Activated CD8-positive, alpha-beta T cell treated with anti-CD3 and anti-CD28 coated beads, Interleukin-2, amount 10 ng/mL, durations not matched to agents 7 days and 5 days (primary cell): ENCODE data around the gene CALHM5. TPM values are rescaled to one million over a fixed set of nuclear protein-coding genes. Genes with fewer than 3 reads are reported as not detected.

Experiments used
- ATAC-seq: fragments of 150-1000 bp; cut with Tn5 transposase; one replicate; pipeline ENCODE4 v1.10.0; 2021; ENCODE audit warnings: moderate library complexity
- CTCF ChIA-PET: fragments of 350-600 bp; sonication (Branson Sonifier 250); formaldehyde crosslinking; loops from one replicate; lab custom pipeline; 2021; ENCODE audit warnings: antibody characterized with exemption; lab: Charles Lee
- POLR2A ChIA-PET: fragments of 350-600 bp; sonication (Branson Sonifier 250); formaldehyde crosslinking; loops from one replicate; lab custom pipeline; 2021; ENCODE audit warnings: antibody characterized with exemption; lab: Charles Lee
- DNase-seq: peaks from one replicate; pipeline ENCODE4 v3.0.0-alpha.2; 2020
- H3K27ac Mint-ChIP-seq: one replicate; pipeline ENCODE4 v1.8.0; 2021; ENCODE audit warnings: mild to moderate bottlenecking, mixed read lengths
- H3K27me3 Mint-ChIP-seq: one replicate; pipeline ENCODE4 v1.8.0; 2021; ENCODE audit warnings: low read depth, mixed read lengths
- H3K36me3 Mint-ChIP-seq: one replicate; pipeline ENCODE4 v1.8.0; 2021; ENCODE audit warnings: low read depth, mixed read lengths
- H3K4me1 Mint-ChIP-seq: one replicate; pipeline ENCODE4 v1.8.0; 2021; ENCODE audit warnings: low read depth, mixed read lengths
- H3K4me3 Mint-ChIP-seq: one replicate; pipeline ENCODE4 v1.8.0; 2021; ENCODE audit warnings: mild to moderate bottlenecking, mixed read lengths
- H3K9me3 Mint-ChIP-seq: one replicate; pipeline ENCODE4 v1.8.0; 2022; ENCODE audit warnings: mixed read lengths; ENCODE audit not compliant: insufficient read depth
- total RNA-seq, 2 experiments: library from RNA; stranded (reverse); gene quantifications; one replicate each; pipeline ENCODE4 v1.2.3, GENCODE V29; 2021

CALHM5 gene
- total RNA-seq, 2 experiments from 2014 or later = not detected

- CTCF ChIA-PET = interaction anchor here (0.8 to 2.3 kb wide), 2 partner anchors 34 to 290 kb away, joined by 4 to 9 read pairs; partner anchors contain the start of gene TSPYL1
- peaks cover 6% of the 10 kb centered on the region for H3K27me3 Mint-ChIP-seq
- H3K9me3 Mint-ChIP-seq = no peaks in the 10 kb centered on the region
- no peak for DNase-seq
- POLR2A ChIA-PET = no interaction called here
- H3K4me3 Mint-ChIP-seq = no peak overlapping the region
- peaks cover 37% of the 10 kb centered on the region for H3K4me1 Mint-ChIP-seq
- no peak for ATAC-seq
- peaks cover 6% of the 10 kb centered on the region for H3K36me3 Mint-ChIP-seq
- H3K27ac Mint-ChIP-seq = no peak overlapping the region
Observed at GRCh38 chr6:116568821-116569755, 57.6 kb downstream of the CALHM5 start.

GRCh38 chr6:116570856-116571682, 59.6 kb downstream of the CALHM5 start, which contains the start of gene RWDD1:
Gene RWDD1 (plus strand): TSS chr6:116571504. CDS start chr6:116571583, 79 bp downstream.
- Mint-ChIP-seq H3K4me1 (peaks cover 37% of the 10 kb centered on the region), H3K27me3 (peaks cover 5% of the 10 kb centered on the region), H3K4me3 (peak within 1 kb of the TSS; percentile 98), H3K9me3 (no peaks in the 10 kb centered on the region), H3K36me3 (peaks cover 15% of the 10 kb centered on the region), H3K27ac (peak within 1 kb of the TSS; percentile 97)
- ChIA-PET POLR2A (interaction anchor here (0.6 to 2.6 kb wide), 16 partner anchors 8 to 471 kb away, joined by 3 to 27 read pairs (median 4); partner anchors contain the start of genes CALHM4, NT5DC1, RSPH4A and TSPYL1), CTCF (interaction anchor here (1.2 to 3.6 kb wide), 9 partner anchors 11 to 354 kb away, joined by 3 to 30 read pairs (median 7); partner anchors contain the start of gene TSPYL1)
- ATAC-seq = peak; percentile 96
- peak; percentile 99 for DNase-seq

- no peaks in the 10 kb centered on the region for H3K9me3 Mint-ChIP-seq
- DNase-seq (no peak), ATAC-seq (no peak)
- ChIA-PET CTCF (interaction anchor here (1.2 to 3.6 kb wide), 7 partner anchors 12 to 303 kb away, joined by 3 to 30 read pairs (median 7); partner anchors contain the start of gene TSPYL1), POLR2A (interaction anchor here (0.6 to 2.6 kb wide), 14 partner anchors 9 to 471 kb away, joined by 3 to 27 read pairs (median 4); partner anchors contain the start of genes CALHM4, NT5DC1, RSPH4A and TSPYL1)
- H3K4me3 Mint-ChIP-seq = peak overlapping the region; percentile 98
- H3K36me3 Mint-ChIP-seq = peaks cover 20% of the 10 kb centered on the region
- H3K27me3 Mint-ChIP-seq = peaks cover 5% of the 10 kb centered on the region
- H3K4me1 Mint-ChIP-seq = peaks cover 37% of the 10 kb centered on the region
- H3K27ac Mint-ChIP-seq = peak overlapping the region; percentile 97
Observed at GRCh38 chr6:116571683-116572000, 60.2 kb downstream of the CALHM5 start.

GRCh38 chr6:116572162-116572561, 60.7 kb downstream of the CALHM5 start:
- Mint-ChIP-seq H3K4me3 (peak overlapping the region; percentile 98), H3K27me3 (no peaks in the 10 kb centered on the region), H3K9me3 (no peaks in the 10 kb centered on the region), H3K27ac (peak overlapping the region; percentile 97), H3K36me3 (peaks cover 23% of the 10 kb centered on the region), H3K4me1 (peaks cover 37% of the 10 kb centered on the region)
- ATAC-seq (no peak), DNase-seq (peak; percentile 33)
- CTCF ChIA-PET = interaction anchor here (0.8 to 3.6 kb wide), 6 partner anchors 9 to 303 kb away, joined by 3 to 30 read pairs (median 7); no protein-coding TSS in a partner anchor
- POLR2A ChIA-PET = interaction anchor here (1.1 to 2.6 kb wide), 7 partner anchors 9 to 318 kb away, joined by 3 to 27 read pairs (median 6); partner anchors contain the start of genes CALHM4, TSPYL1 and TSPYL4

Other genes starting within 250 kb of the CALHM5 start
- 10 to 100 TPM; 37.8 to 38.4 TPM for gene TSPYL1, start 231.7 kb upstream of the CALHM5 start, total RNA-seq
- gene DSE, start 140.7 kb upstream of the CALHM5 start, total RNA-seq = 1 to 10 TPM; 3.7 to 3.8 TPM
- 10 to 100 TPM; 19.3 to 20.6 TPM for gene CALHM6, start 50.3 kb upstream of the CALHM5 start, total RNA-seq
- not detected for gene TRAPPC3L, start 34.0 kb downstream of the CALHM5 start, total RNA-seq
- gene CALHM4, start 42.1 kb downstream of the CALHM5 start, total RNA-seq = not detected
- gene RWDD1, start 59.9 kb downstream of the CALHM5 start, total RNA-seq = 10 to 100 TPM; 39.8 to 45.2 TPM
- gene RSPH4A, start 104.8 kb downstream of the CALHM5 start, total RNA-seq = under 1 TPM; 0.18 to 0.29 TPM
- gene ZUP1, start 157.1 kb downstream of the CALHM5 start, total RNA-seq = 10 to 100 TPM; 19.1 to 22.5 TPM
- gene KPNA5, start 169.6 kb downstream of the CALHM5 start, total RNA-seq = 10 to 100 TPM in 1 of 2 experiments, 1 to 10 TPM in 1; 9.8 to 11.0 TPM